A204.1 (cell line): Measurements from ENCODE around the gene BOD1.

ENCODE experiments used
- FAIRE-seq: peaks from 2 replicates; lab custom pipeline; 2012; peaks lifted over from hg19 to GRCh38; lab: Jason Lieb, UNC

BOD1 gene

GRCh38 chr5:173616577-173617118 is at the start of gene BOD1:
BOD1 (minus strand) TSS chr5:173616650; CDS start chr5:173616436, 214 bp downstream.
- no peak for FAIRE-seq

DNA sequence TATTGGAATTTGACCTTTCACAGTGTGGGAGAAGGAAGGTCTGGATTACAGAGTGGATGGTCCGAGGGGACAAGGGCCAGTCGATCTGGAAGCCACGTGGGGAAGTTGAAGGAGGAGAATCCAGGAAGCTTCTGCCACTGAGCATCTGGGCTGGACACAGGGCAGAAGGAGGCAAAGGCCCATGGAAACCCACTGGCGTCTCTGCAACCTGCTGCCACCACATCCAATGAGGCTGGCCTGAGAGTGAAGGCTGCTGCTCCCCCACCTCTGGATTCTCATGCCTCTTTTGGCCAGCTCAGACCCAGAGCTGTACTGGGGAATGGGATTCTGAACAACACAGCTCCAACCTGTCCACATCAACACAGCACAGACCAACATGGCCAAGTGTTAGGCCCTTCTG is 48.9 kb upstream of the BOD1 start:
- no peak for FAIRE-seq

- no peak for FAIRE-seq
These were observed 47.7 kb upstream of the BOD1 start for GRCh38 chr5:173664154-173664526.

- no peak for FAIRE-seq
These were observed 47.1 kb upstream of the BOD1 start for GRCh38 chr5:173663352-173664153.

DNA sequence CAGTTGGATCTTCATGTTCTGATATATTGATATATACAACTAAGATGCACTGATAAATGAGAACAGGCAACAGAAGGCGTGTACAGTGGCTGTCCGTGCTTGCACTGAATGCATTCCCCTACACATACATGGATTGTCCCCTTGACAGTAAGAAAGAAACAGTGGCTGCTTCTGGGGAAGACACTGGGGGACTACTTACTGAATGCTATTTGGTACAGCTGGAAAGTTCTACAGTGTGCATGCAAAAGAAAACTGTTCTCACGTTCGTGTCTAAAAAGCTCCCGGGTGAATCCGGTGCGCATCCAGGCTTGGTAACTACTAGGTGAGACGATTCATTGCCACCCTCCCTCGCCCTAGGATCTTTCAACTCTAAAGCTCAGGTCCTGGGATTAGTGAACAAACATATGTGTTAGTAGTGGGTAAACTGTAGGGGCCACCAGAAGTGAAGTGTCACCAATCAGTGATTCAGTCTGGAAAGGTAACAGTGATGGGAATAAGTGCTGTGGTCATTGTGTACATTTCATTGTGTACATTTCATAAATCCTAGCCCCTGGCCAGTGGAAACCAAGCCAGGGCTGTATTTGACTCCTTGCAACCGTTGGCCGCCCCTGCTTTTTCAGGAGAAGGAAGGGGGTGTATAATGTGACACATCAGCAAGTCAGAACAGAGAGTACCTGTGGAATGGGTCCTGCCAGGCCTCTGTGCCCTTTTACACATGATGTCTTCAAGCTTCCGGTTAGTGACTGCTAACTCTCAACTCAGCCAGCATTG is 46.3 kb upstream of the BOD1 start:
- FAIRE-seq = no peak

GRCh38 chr5:173660481-173661280 is 44.2 kb upstream of the BOD1 start:
- FAIRE-seq = no peak

GRCh38 chr5:173659423-173659822 is 43.0 kb upstream of the BOD1 start:
- FAIRE-seq = no peak

- FAIRE-seq = no peak
These were observed 41.4 kb upstream of the BOD1 start for GRCh38 chr5:173657741-173658356.

DNA sequence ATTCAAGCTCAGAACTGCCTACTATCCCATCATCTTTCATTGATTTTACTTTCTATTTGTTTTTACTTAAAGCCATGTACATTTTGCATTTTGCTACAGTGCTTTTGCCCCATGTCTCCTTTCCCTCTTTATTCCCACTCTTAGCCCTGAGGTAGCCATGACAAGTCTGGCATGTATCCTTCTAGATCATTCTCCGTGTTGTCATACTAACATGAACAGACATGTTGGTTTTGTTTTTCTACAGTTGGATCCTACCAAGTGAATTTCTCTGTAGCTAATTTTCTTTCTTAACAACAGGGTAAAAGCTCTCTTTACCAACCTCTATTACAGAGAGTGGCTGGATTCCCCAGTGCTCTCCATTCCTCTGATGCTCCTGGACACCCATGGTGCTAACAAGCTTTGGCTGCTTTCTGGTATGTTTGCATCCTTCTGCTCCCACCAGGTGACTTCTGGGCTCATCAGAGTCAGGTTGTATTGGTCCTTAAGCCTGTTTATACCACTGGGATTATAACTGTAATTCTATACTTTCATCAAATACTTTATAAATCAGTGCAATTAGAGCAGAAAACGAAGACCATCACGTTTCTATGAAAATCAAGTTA is 38.8 kb upstream of the BOD1 start:
- FAIRE-seq = no peak

GRCh38 chr5:173653822-173654523 is 37.5 kb upstream of the BOD1 start:
- no peak for FAIRE-seq

DNA sequence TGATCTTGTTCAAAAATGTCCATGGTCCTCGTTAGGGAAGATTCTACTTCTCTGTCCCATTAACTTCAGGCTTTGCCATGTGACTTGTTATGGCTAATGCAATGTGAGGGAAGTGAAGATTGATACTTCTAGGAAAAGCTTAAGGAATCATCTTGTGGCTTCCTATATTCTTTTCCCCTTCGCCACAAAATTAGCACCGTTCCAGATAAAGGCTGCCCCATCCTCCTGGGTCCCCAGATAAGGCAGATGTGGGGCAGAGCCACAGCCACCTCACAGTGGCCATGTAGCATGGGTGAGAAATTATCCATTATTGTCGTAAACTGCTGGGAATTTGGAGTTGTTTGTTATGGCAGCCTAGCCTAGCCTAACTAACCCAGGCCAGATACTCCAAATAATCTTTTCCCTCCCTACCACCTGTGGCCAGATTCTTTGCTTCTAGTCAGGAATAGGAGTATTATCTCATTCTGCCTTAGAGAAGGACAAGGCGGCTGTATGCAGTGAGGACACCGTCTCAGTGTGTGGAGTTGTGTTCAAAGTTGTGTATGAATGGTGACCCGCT is 31.9 kb upstream of the BOD1 start:
- no peak for FAIRE-seq

- FAIRE-seq = no peak
These were observed 30.2 kb upstream of the BOD1 start for GRCh38 chr5:173646692-173647091.

DNA sequence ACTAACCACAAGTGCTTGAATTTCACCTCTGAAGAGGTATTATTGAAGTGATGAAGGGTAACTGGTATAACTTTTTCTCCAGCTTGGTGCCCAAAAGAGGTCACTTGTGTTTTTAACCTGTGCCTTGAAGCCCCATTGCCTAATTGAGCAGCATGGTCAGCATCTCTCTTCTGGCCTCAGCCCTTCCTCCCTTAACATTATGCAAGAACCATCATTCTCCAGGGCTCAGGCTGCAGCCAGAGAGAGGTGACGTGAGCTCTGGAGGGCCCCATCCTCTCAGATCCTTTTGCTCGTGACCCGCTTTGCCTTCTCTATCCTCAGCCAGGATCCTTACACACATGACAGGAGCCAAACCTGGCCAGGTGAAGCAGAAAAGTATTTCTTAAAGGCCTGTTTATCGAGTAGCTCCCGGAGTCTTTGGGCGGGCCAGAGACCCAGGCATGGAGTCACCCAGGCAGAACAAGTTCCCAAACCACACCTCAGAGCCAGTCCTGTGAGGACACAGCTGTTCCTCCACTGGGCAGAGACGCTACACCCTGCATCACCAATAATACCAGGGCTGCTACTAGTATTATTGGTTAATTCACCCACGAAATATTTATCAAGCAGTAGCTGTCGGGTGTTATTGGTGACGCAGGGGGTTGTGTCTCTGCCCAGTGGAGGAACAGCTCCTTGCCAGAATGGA is 29.6 kb upstream of the BOD1 start:
- no peak for FAIRE-seq

DNA sequence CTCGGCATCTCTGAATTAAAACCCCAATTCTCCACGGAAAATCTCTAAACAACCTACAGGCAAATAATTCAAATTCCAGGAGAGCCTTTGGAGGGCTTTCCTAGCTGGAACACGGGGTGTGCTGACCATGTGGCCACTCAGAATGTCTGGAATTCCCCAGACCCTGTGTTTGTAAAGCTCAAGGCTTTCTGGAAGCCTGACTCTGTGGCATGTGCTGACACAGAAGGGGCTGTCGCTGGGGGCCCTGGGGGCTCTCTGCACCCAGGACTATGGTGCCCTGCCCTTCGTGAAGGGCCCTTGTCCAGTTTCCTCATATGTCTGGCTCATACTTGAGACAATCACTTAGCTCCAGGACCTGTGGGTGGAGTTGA is 29.0 kb upstream of the BOD1 start:
- no peak for FAIRE-seq

GRCh38 chr5:173644673-173645436 is 28.4 kb upstream of the BOD1 start:
- no peak for FAIRE-seq

DNA sequence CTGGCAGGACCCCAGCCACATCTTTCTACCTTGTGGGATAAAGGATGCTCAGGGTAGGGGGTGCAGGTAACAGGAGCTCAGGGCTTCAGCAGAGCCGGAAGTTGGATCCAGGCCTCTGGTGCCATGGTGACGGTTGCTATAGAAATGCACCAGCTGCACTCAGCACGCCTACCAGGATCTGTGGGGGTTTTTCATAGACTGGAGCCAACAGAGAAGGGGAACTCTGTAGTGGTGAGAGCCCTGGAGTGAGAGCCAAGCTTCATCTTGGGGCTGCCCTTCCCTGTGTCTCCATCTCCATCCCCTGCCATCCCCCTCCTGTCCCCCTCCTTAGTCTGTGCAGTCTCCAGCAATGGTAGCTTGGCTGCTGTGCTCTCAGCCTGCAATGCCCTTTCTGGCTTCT is 27.5 kb upstream of the BOD1 start:
- FAIRE-seq = no peak

DNA sequence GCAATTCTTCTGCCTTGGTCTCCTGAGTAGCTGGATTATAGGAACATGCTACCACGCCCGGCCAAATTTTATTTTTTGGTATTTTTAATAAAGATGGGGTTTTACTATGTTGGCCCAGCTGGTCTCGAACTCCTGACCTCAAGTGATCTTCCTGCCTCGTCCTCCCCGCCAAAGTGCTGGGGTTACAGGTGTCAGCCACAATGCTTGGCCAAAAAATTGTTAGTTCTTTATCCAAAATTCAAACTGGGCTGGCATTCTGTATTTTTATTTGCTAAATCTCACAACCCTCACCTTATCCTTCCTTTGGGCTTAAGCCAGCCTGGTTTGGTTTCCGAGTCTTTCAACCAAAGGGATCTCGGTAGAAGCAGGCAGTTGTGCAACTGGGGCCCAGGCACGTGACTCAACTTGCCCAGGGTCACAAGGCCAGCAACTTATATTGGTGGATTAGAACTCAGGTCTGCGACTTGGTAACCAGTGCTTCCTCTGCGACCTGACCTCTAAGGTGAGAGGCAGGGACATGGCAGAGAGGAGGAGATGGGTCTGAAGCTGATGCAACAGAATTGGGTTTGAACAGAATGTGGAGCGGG is 26.5 kb upstream of the BOD1 start:
- no peak for FAIRE-seq

- FAIRE-seq = no peak
These were observed 25.9 kb upstream of the BOD1 start for GRCh38 chr5:173642191-173642816.
